Measurements from ENCODE around the gene CTAGE9.

CTAGE9 gene

DNA sequence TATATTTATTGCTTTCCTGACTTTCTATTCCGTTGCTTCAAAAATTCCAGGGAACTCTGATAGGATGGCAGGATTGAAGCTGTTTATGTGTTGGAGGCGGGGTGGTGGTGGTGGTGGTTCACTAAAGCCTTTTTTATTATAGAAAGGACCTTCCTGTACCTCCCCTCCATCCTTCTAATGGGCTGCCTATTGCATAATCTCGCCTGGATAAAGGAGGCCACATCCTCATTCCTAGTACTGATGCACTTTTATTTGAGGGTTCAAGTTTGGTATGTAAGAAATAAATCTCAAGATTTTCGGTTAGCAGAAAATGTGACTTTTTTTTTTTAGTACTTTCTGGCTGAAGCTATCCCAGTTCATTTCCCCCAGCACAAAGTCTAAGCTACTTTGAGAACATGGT is 18.7 kb upstream of the CTAGE9 start:
- no peak for DNase-seq (ENCODE audit: low spot score)
- TF ChIP-seq CTCF (conservative IDR thresholded peaks at IDR 0.05; ENCODE audit: low read depth), result no peak
- POLR2A ChIA-PET (ENCODE audit: low non-redundant PET), result no interaction called here
- CTCF ChIA-PET, result no interaction called here
- no peak overlapping the region for H3K27ac ChIP-seq

- DNase-seq (ENCODE audit: low spot score), result no peak
- TF ChIP-seq CTCF (conservative IDR thresholded peaks at IDR 0.05; ENCODE audit: low read depth), result no peak
- CTCF ChIA-PET, result interaction anchor here (0.6 kb wide), 1 partner anchor 802 kb away, joined by 3 read pairs; no protein-coding TSS in a partner anchor
- H3K27ac ChIP-seq, result no peak overlapping the region
- POLR2A ChIA-PET (ENCODE audit: low non-redundant PET), result no interaction called here
These were observed 17.6 kb upstream of the CTAGE9 start for GRCh38 chr6:131728296-131728939.

- DNase-seq (ENCODE audit: low spot score), result no peak
- no peak for TF ChIP-seq CTCF (conservative IDR thresholded peaks at IDR 0.05; ENCODE audit: low read depth)
- H3K27ac ChIP-seq, result no peak overlapping the region
- CTCF ChIA-PET, result no interaction called here
- POLR2A ChIA-PET (ENCODE audit: low non-redundant PET), result no interaction called here
These were observed 17.1 kb upstream of the CTAGE9 start for GRCh38 chr6:131727868-131728267.

DNA sequence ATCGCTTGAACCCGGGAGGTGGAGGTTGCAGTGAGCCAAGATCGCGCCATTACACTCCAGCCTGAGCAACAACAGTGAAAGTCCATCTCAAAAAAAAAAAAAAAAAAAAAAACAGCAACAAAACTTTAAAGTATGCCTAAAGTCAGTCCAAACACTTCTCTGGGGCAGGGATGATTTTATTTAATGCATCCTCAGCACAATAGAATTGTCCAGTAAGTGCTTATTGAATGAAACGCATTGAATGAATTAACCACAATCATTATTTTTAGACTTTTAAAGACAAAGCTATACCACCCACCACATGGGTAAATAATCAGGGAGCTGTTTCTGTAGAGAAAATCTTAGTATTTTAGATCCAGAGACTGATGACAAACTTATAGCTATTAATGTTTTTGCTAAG is 16.6 kb upstream of the CTAGE9 start:
- DNase-seq (ENCODE audit: low spot score), result no peak
- ChIA-PET CTCF (no interaction called here), POLR2A (ENCODE audit: low non-redundant PET) (no interaction called here)
- no peak for TF ChIP-seq CTCF (conservative IDR thresholded peaks at IDR 0.05; ENCODE audit: low read depth)
- no peak overlapping the region for H3K27ac ChIP-seq

DNA sequence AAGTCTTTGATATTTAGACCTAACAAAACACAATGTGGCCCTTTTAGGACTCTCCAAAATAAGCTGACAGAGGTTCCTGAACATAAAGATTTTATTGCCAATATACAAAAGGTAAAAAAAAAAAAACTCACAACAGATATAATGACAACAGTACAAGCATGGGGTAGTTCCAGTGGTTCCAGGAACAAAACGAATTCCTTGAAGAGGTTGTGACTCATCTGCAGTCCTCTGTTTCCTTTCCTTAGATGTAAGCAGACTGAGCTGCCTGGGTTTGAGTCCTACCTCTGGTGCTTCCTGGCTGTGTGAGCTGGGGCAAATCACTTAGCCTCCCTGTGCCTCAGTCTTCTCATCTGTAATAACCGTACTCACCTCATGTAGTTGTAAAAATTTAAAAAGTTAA is 13.3 kb upstream of the CTAGE9 start:
- POLR2A ChIA-PET (ENCODE audit: low non-redundant PET), result no interaction called here

DNA sequence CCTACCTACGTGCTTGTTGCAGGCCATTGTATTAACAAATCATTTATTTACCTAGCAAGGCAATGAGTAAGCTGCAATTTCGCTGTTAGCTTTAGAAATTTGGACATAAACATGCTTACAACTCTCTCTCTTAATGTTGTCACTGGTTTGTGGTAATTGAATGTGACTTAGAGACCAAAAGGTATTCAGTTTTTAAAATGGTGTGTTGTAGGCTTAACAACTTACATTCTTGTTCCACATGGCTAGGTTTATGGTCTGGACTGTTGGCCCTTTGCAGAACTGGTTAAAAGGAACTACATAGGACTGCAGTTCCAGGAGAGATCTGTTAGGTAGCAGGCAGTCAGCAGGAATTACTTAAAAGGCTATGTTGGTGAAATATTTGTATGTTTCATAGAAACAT is 10.3 kb upstream of the CTAGE9 start:
- CTCF ChIA-PET, result no interaction called here
- TF ChIP-seq CTCF (conservative IDR thresholded peaks at IDR 0.05; ENCODE audit: low read depth), result no peak
- no peak overlapping the region for H3K27ac ChIP-seq
- POLR2A ChIA-PET (ENCODE audit: low non-redundant PET), result no interaction called here
- no peak for DNase-seq (ENCODE audit: low spot score)

More for the DNA sequence above, 13.3 kb upstream of the CTAGE9 start:
- no peak for DNase-seq (ENCODE audit: low spot score)
- no peak overlapping the region for H3K27ac ChIP-seq
- CTCF ChIA-PET, result interaction anchor here (0.6 to 1.1 kb wide), 2 partner anchors 11 to 105 kb away, joined by 3 read pairs; no protein-coding TSS in a partner anchor
- no peak for TF ChIP-seq CTCF (conservative IDR thresholded peaks at IDR 0.05; ENCODE audit: low read depth)
